HG03175 (cell line): Measurements from ENCODE around the gene NACA.
"Not testable (repeated sequence)": the region's sequence is repeated elsewhere in the genome, so short reads cannot be mapped to it uniquely, and the experiment has no call there.

Experiments used
- ATAC-seq: cut with Tn5 transposase; IDR thresholded peaks from one replicate; pipeline ENCODE4 v1.9.1; 2021; ENCODE audit warnings: mild to moderate bottlenecking, moderate library complexity; ENCODE audit not compliant: unreplicated experiment

NACA gene

GRCh38 chr12:56725723-56726102 lies 614 bp upstream of the NACA start:
- ATAC-seq: no peak

- no peak for ATAC-seq
Observed at GRCh38 chr12:56724701-56724971, 463 bp downstream of the NACA start.

GRCh38 chr12:56723889-56724700 lies 1.0 kb downstream of the NACA start:
- no peak for ATAC-seq

GRCh38 chr12:56723352-56723751 lies 1.7 kb downstream of the NACA start:
- no peak for ATAC-seq

GRCh38 chr12:56722832-56723231 lies 2.3 kb downstream of the NACA start:
- no peak for ATAC-seq

GRCh38 chr12:56721721-56722120 lies 3.4 kb downstream of the NACA start:
- no peak for ATAC-seq

GRCh38 chr12:56721216-56721615 lies 3.9 kb downstream of the NACA start:
- no peak for ATAC-seq

GRCh38 chr12:56720731-56721151 lies 4.4 kb downstream of the NACA start:
- ATAC-seq: no peak

GRCh38 chr12:56719056-56719455 lies 6.0 kb downstream of the NACA start:
- no peak for ATAC-seq

- ATAC-seq: no peak
Observed at GRCh38 chr12:56718636-56719035, 6.5 kb downstream of the NACA start.

GRCh38 chr12:56718149-56718548 lies 7.0 kb downstream of the NACA start:
- ATAC-seq: no peak

GRCh38 chr12:56716933-56717880 lies 7.9 kb downstream of the NACA start:
- ATAC-seq: no peak

- ATAC-seq: no peak
Observed at GRCh38 chr12:56716458-56716857, 8.6 kb downstream of the NACA start.

- no peak for ATAC-seq
Observed at GRCh38 chr12:56715798-56716197, 9.3 kb downstream of the NACA start.

- ATAC-seq: no peak
Observed at GRCh38 chr12:56714431-56714929, 10.6 kb downstream of the NACA start.

GRCh38 chr12:56713345-56713744 lies 11.8 kb downstream of the NACA start:
- no peak for ATAC-seq

- no peak for ATAC-seq
Observed at GRCh38 chr12:56709759-56710376, 15.2 kb downstream of the NACA start.

GRCh38 chr12:56704522-56704921 lies 20.6 kb downstream of the NACA start:
- not testable (repeated sequence) for ATAC-seq

- no peak for ATAC-seq
Observed at GRCh38 chr12:56699020-56699661, 26.0 kb downstream of the NACA start.

GRCh38 chr12:56695327-56696101 lies 29.6 kb downstream of the NACA start:
- ATAC-seq: no peak
